ENCODE measurements around the gene AMMECR1.

AMMECR1 gene

DNA sequence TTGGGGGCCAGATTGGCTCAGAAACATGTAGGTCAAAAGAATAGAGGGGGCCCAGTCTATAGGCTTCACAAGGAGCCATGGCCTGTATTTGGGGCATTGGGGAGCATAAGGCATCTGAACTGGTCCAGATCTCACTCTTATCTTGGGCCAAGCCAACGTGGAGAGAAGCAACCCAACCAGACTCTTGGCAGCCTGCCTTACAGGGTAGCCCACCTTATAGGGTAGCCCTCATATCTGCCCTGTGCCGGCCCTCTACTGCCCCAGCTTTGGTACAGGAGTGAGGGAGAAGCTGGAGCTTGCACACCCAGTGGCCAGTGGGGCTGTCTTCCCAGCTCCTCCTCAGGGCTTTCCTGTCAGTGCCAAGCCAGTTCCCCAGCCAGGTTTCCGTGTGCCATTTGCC, 142.2 kb downstream of the AMMECR1 start:
- Histone ChIP-seq H3K4me1 (ENCODE audit: insufficient read depth, poor library complexity, severe bottlenecking) (peaks cover 28% of the 10 kb centered on the region), H3K36me3 (ENCODE audit: low read depth) (no peaks in the 10 kb centered on the region)
- no peak for ATAC-seq (ENCODE audit: low read depth)

GRCh38 chrX:110175146-110175545, 142.7 kb downstream of the AMMECR1 start:
- ATAC-seq (ENCODE audit: low read depth), result no peak
- peak overlapping the region; percentile 89 for H3K27ac ChIP-seq (ENCODE audit: poor library complexity, severe bottlenecking)
- H3K4me3 ChIP-seq (ENCODE audit: severe bottlenecking), result no peak overlapping the region
- no peaks in the 10 kb centered on the region for H3K36me3 ChIP-seq (ENCODE audit: low read depth)
- no peak for TF ChIP-seq CTCF (IDR thresholded peaks at IDR 0.05; ENCODE audit: poor library complexity, severe bottlenecking)
- H3K4me1 ChIP-seq (ENCODE audit: insufficient read depth, poor library complexity, severe bottlenecking), result peaks cover 23% of the 10 kb centered on the region
- no peak for DNase-seq (ENCODE audit: low spot score)
- H3K9me3 ChIP-seq (ENCODE audit: severe bottlenecking), result no peaks in the 10 kb centered on the region
- H3K27me3 ChIP-seq (ENCODE audit: insufficient read depth, poor library complexity, severe bottlenecking), result no peaks in the 10 kb centered on the region

More for the DNA sequence above, 142.2 kb downstream of the AMMECR1 start:
- Histone ChIP-seq H3K27me3 (ENCODE audit: insufficient read depth, poor library complexity, severe bottlenecking) (no peaks in the 10 kb centered on the region), H3K4me3 (ENCODE audit: severe bottlenecking) (no peak overlapping the region), H3K27ac (ENCODE audit: poor library complexity, severe bottlenecking) (no peak overlapping the region), H3K9me3 (ENCODE audit: severe bottlenecking) (no peaks in the 10 kb centered on the region)
- no peak for DNase-seq (ENCODE audit: low spot score)
- no peak for TF ChIP-seq CTCF (IDR thresholded peaks at IDR 0.05; ENCODE audit: poor library complexity, severe bottlenecking)

DNA sequence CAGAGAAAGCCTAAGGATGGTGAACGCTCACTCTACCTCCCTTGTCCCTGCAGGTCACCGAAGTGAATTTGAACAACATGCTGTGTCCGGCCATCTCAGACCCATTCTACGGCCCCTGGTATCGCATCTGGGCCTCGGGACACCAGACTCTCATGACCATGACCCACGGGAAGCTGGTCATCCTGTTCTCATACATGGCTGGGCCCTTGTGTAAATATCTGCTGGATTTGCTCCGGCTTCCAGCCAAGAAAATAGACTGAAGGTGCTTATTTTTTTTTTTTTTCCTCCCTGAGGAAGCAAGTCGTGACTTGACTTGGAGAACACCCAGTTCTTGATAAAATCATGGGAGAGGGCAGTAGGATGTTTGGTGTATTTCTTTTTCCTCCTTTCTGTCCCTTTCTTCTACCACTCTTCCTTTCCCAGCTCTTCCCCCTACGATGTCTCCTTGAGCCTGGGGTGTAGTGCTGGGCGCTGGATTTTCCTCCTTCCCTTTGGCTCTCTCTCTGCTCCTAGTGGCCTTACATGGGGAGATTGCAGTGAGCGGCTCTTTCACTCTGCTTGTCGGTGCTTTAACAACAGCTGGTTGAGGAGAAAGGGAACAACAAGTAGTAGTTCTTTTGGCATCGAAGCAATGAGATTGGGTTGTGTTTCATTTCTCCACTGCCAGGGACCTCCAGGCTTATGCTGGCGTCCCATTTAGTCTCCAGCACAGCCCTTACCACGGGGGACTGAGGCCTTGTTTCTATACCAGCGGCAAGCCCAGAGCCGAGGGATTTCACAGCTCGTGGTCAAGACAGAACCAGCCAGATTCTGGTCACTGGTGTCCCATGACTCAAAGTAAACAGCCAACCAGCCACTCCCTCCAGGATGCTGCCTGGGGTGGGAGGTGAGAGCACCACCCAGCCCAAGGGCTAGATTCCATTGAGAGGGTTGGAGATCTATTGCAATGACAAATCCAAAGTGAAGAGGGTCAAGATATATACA, 144.4 kb downstream of the AMMECR1 start:
- Histone ChIP-seq H3K4me3 (ENCODE audit: severe bottlenecking) (no peak overlapping the region), H3K9me3 (ENCODE audit: severe bottlenecking) (no peaks in the 10 kb centered on the region), H3K36me3 (ENCODE audit: low read depth) (no peaks in the 10 kb centered on the region), H3K27ac (ENCODE audit: poor library complexity, severe bottlenecking) (peak overlapping the region; percentile 89), H3K27me3 (ENCODE audit: insufficient read depth, poor library complexity, severe bottlenecking) (no peaks in the 10 kb centered on the region), H3K4me1 (ENCODE audit: insufficient read depth, poor library complexity, severe bottlenecking) (peaks cover 18% of the 10 kb centered on the region)
- DNase-seq (ENCODE audit: low spot score) (no peak), ATAC-seq (ENCODE audit: low read depth) (peak; percentile 87)
- TF ChIP-seq CTCF (IDR thresholded peaks at IDR 0.05; ENCODE audit: poor library complexity, severe bottlenecking), result no peak

- DNase-seq (ENCODE audit: low spot score) (no peak), ATAC-seq (ENCODE audit: low read depth) (no peak)
- no peak for TF ChIP-seq CTCF (IDR thresholded peaks at IDR 0.05; ENCODE audit: poor library complexity, severe bottlenecking)
- Histone ChIP-seq H3K27ac (ENCODE audit: poor library complexity, severe bottlenecking) (peak overlapping the region; percentile 89), H3K36me3 (ENCODE audit: low read depth) (no peaks in the 10 kb centered on the region), H3K4me3 (ENCODE audit: severe bottlenecking) (no peak overlapping the region), H3K4me1 (ENCODE audit: insufficient read depth, poor library complexity, severe bottlenecking) (peaks cover 18% of the 10 kb centered on the region), H3K27me3 (ENCODE audit: insufficient read depth, poor library complexity, severe bottlenecking) (no peaks in the 10 kb centered on the region), H3K9me3 (ENCODE audit: severe bottlenecking) (no peaks in the 10 kb centered on the region)
Observed at GRCh38 chrX:110172215-110172614, 145.7 kb downstream of the AMMECR1 start.

- no peaks in the 10 kb centered on the region for H3K27me3 ChIP-seq (ENCODE audit: insufficient read depth, poor library complexity, severe bottlenecking)
- DNase-seq (ENCODE audit: low spot score) (no peak), ATAC-seq (ENCODE audit: low read depth) (no peak)
- no peak overlapping the region for H3K4me3 ChIP-seq (ENCODE audit: severe bottlenecking)
- no peak overlapping the region for H3K27ac ChIP-seq (ENCODE audit: poor library complexity, severe bottlenecking)
- no peak for TF ChIP-seq CTCF (IDR thresholded peaks at IDR 0.05; ENCODE audit: poor library complexity, severe bottlenecking)
- H3K36me3 ChIP-seq (ENCODE audit: low read depth), result no peaks in the 10 kb centered on the region
- H3K4me1 ChIP-seq (ENCODE audit: insufficient read depth, poor library complexity, severe bottlenecking), result peaks cover 18% of the 10 kb centered on the region
- H3K9me3 ChIP-seq (ENCODE audit: severe bottlenecking), result no peaks in the 10 kb centered on the region
Observed at GRCh38 chrX:110171442-110171841, 146.4 kb downstream of the AMMECR1 start.

Measured in RWPE2 (cell line).